ENCODE measurements around the gene LYSMD3. TPM values are rescaled to one million over a fixed set of nuclear protein-coding genes. Genes with fewer than 3 reads are reported as not detected.

The LYSMD3 gene
- total RNA-seq, 4 donors from 2014 or later, result 12.9 to 21.2 (median 16.3) TPM

GRCh38 chr5:90548069-90548593 lies 18.7 kb upstream of the LYSMD3 start:
- Histone ChIP-seq H3K4me3 (no peak overlapping the region), H3K27me3 (peaks cover 0 to 13% (median 0%) of the 10 kb centered on the region in 4 donors), H3K4me1 (no peaks in the 10 kb centered on the region), H3K27ac (replicated peaks in 1 of 4) (no peak overlapping the region), H3K36me3 (no peaks in the 10 kb centered on the region), H3K9me3 (no peaks in the 10 kb centered on the region)
- TF ChIP-seq POLR2AphosphoS5 (IDR thresholded peaks at IDR 0.05) (no peak), EP300 (IDR thresholded peaks at IDR 0.05) (no peak), POLR2A (IDR thresholded peaks at IDR 0.05; ENCODE audit: low read depth) (no peak), CTCF (IDR thresholded peaks at IDR 0.05) (no peak)
- 48% methylated on average over 5 of the region's 5 CpGs for WGBS
- DNase-seq (ENCODE audit: extremely low spot score), result no peak
- intact Hi-C loops (cut with DNase I), result no loop called here

- WGBS, result 83% methylated on average over 1 of the region's 1 CpG
- intact Hi-C loops (cut with DNase I), result no loop called here
- peaks cover 0 to 8% (median 0%) of the 10 kb centered on the region in 4 donors for H3K27me3 ChIP-seq
Observed at GRCh38 chr5:90547072-90547536, 17.7 kb upstream of the LYSMD3 start.

GRCh38 chr5:90546216-90546837 lies 16.9 kb upstream of the LYSMD3 start:
- Histone ChIP-seq H3K36me3 (no peaks in the 10 kb centered on the region), H3K27me3 (peaks cover 0 to 8% (median 0%) of the 10 kb centered on the region in 4 donors)
- 79% methylated on average over 4 of the region's 4 CpGs for WGBS

More at GRCh38 chr5:90547072-90547536, 17.7 kb upstream of the LYSMD3 start:
- DNase-seq (ENCODE audit: extremely low spot score), result no peak
- Histone ChIP-seq H3K4me3 (no peak overlapping the region), H3K4me1 (no peaks in the 10 kb centered on the region), H3K36me3 (no peaks in the 10 kb centered on the region), H3K9me3 (no peaks in the 10 kb centered on the region), H3K27ac (replicated peaks in 1 of 4) (no peak overlapping the region)
- TF ChIP-seq POLR2A (IDR thresholded peaks at IDR 0.05; ENCODE audit: low read depth), result no peak
- TF ChIP-seq EP300 (IDR thresholded peaks at IDR 0.05), result no peak
- TF ChIP-seq POLR2AphosphoS5 (IDR thresholded peaks at IDR 0.05), result no peak
- TF ChIP-seq CTCF (IDR thresholded peaks at IDR 0.05), result no peak

GRCh38 chr5:90545511-90545910 lies 16.1 kb upstream of the LYSMD3 start:
- DNase-seq (ENCODE audit: extremely low spot score), result no peak
- TF ChIP-seq EP300 (IDR thresholded peaks at IDR 0.05) (no peak), POLR2A (IDR thresholded peaks at IDR 0.05; ENCODE audit: low read depth) (no peak), POLR2AphosphoS5 (IDR thresholded peaks at IDR 0.05) (no peak), CTCF (IDR thresholded peaks at IDR 0.05) (no peak)
- Histone ChIP-seq H3K27ac (replicated peaks in 1 of 4) (no peak overlapping the region), H3K36me3 (no peaks in the 10 kb centered on the region), H3K4me3 (no peak overlapping the region), H3K4me1 (no peaks in the 10 kb centered on the region), H3K27me3 (peaks cover 0 to 5% (median 0%) of the 10 kb centered on the region in 4 donors), H3K9me3 (no peaks in the 10 kb centered on the region)
- WGBS, result 83% methylated on average over 2 of the region's 2 CpGs
- intact Hi-C loops (cut with DNase I), result no loop called here

More at GRCh38 chr5:90546216-90546837, 16.9 kb upstream of the LYSMD3 start:
- Histone ChIP-seq H3K27ac (replicated peaks in 1 of 4) (no peak overlapping the region), H3K4me3 (no peak overlapping the region), H3K4me1 (no peaks in the 10 kb centered on the region), H3K9me3 (no peaks in the 10 kb centered on the region)
- DNase-seq (ENCODE audit: extremely low spot score), result no peak
- intact Hi-C loops (cut with DNase I), result no loop called here
- TF ChIP-seq POLR2AphosphoS5 (IDR thresholded peaks at IDR 0.05) (no peak), POLR2A (IDR thresholded peaks at IDR 0.05; ENCODE audit: low read depth) (no peak), CTCF (IDR thresholded peaks at IDR 0.05) (no peak), EP300 (IDR thresholded peaks at IDR 0.05) (no peak)
